KOPT-K1 (cell line): ENCODE data around the gene PSMA5.

Source experiments
- H3K27ac ChIP-seq: fragments of 200-600 bp; sonication (generic); 2 replicates; pipeline ENCODE4 v1.5.1; 2016; ENCODE audit warnings: antibody characterized with exemption, mild to moderate bottlenecking, low read depth, low read length; ENCODE audit not compliant: poor library complexity, severe bottlenecking
- H3K36me3 ChIP-seq: fragments of 200-600 bp; sonication (generic); 2 replicates; pipeline ENCODE4 v1.5.1; 2017; ENCODE audit warnings: antibody characterized with exemption, mild to moderate bottlenecking, low read length, moderate library complexity; ENCODE audit not compliant: insufficient read depth
- H3K9me3 ChIP-seq: fragments of 200-600 bp; sonication (generic); 2 replicates; pipeline ENCODE4 v1.5.1; 2017; ENCODE audit warnings: antibody characterized with exemption, low read length, mild to moderate bottlenecking; ENCODE audit not compliant: insufficient read depth, poor library complexity, severe bottlenecking

PSMA5 gene

GRCh38 chr1:109371341-109371739 lies 54.9 kb downstream of the PSMA5 start:
- H3K27ac ChIP-seq = no peak overlapping the region

DNA sequence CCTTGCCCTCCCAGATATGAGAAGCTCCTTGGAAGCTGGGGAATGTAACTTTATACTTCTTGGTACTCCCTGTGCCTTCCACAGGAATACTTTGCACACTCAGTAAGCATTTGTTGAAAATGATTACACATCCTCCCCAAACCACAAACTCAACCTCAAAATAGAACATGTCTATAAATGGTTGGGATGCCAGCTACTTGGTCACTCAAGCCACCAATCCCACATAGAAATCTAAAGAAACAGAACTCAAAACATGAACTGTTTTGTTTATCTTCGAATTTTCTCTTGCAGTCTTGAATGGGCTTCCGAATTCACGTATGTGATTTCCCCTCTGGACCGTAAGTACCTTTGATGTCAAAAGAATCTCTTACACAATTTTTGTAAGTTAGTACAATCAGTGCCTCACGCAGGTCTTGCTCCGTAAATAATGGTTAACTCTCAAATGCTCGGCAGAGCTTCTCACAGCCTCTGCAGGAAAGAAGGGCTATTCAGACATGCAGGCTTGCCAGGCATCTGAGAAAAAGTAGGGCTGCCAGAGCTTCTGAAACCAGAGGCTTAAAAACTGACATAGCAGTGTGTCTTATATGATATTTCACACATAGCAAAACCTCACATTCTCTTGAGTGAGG lies 55.4 kb downstream of the PSMA5 start:
- H3K27ac ChIP-seq = no peak overlapping the region
- peaks cover 19% of the 10 kb centered on the region for H3K36me3 ChIP-seq
- H3K9me3 ChIP-seq = no peaks in the 10 kb centered on the region

More at GRCh38 chr1:109371341-109371739, 54.9 kb downstream of the PSMA5 start:
- Histone ChIP-seq H3K9me3 (no peaks in the 10 kb centered on the region), H3K36me3 (peaks cover 14% of the 10 kb centered on the region)

- H3K36me3 ChIP-seq = peaks cover 22% of the 10 kb centered on the region
- no peak overlapping the region for H3K27ac ChIP-seq
- H3K9me3 ChIP-seq = no peaks in the 10 kb centered on the region
Observed at GRCh38 chr1:109369167-109369746, 57.0 kb downstream of the PSMA5 start.

DNA sequence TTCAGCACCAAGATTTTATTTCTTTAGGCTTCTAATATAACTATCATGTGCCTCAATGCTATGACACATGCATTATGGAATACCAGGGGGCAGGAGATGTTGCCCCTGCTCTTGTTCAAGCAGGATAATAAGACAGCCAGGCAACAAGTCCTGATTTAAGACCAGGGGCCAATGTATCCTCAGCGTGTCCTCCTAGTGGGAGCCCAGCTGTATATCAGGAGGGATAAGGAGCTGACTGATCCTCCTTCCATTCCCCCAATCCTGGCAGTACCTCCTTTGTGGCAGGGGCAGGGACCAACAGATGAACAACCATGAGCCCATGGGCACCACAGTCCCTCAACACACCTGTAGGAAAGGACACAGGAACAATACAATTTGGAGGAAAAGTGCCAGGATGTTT lies 57.8 kb downstream of the PSMA5 start:
- H3K9me3 ChIP-seq = no peaks in the 10 kb centered on the region
- H3K27ac ChIP-seq = no peak overlapping the region

DNA sequence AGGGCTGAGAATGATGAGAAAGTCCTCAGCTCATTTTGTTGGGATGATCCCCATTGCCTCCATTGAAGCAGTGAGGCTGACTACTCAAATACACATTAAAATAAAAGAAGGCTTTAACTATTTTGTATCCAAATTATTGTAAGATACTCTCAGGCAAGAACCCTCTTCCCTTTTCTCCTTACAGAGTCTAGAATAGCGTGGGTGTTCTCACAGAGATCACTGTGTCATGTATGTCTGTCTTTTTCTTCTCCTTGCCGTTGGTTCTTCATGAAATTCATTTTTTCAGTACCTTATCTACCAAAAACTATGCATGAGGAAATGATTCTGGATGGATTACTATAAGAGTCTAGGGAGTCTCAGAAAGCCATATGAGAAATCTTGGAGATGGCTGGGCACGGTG lies 58.6 kb downstream of the PSMA5 start:
- H3K36me3 ChIP-seq = peaks cover 22% of the 10 kb centered on the region
- no peak overlapping the region for H3K27ac ChIP-seq
- H3K9me3 ChIP-seq = no peaks in the 10 kb centered on the region

More for the DNA sequence above, 57.8 kb downstream of the PSMA5 start:
- peaks cover 22% of the 10 kb centered on the region for H3K36me3 ChIP-seq

GRCh38 chr1:109365642-109366204 lies 60.5 kb downstream of the PSMA5 start:
- Histone ChIP-seq H3K9me3 (no peaks in the 10 kb centered on the region), H3K27ac (no peak overlapping the region), H3K36me3 (peaks cover 22% of the 10 kb centered on the region)

DNA sequence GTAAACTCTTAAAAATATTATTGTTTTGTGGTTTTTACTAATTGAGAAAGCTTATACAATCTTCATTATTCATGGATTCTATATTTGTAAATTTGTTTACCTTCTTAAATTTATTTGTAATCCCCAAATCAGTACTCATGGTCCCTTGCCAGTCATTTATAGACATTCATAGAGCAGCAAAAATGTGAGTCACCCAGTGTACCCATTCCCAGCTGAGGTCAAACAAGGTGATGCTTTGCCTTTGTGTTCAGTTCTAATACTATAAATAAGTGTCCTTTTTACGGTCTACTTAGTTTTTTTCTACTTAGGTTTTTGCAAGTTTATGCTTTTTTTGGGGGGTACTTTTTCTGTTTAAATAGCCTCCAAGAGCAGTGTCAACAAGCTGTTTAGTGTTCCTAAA lies 64.6 kb downstream of the PSMA5 start:
- Histone ChIP-seq H3K36me3 (peaks cover 11% of the 10 kb centered on the region), H3K9me3 (no peaks in the 10 kb centered on the region), H3K27ac (no peak overlapping the region)

- Histone ChIP-seq H3K9me3 (no peaks in the 10 kb centered on the region), H3K36me3 (peaks cover 5% of the 10 kb centered on the region)
Observed at GRCh38 chr1:109361069-109361468, 65.2 kb downstream of the PSMA5 start.

GRCh38 chr1:109357616-109358015 lies 68.6 kb downstream of the PSMA5 start:
- Histone ChIP-seq H3K9me3 (no peaks in the 10 kb centered on the region), H3K36me3 (peaks cover 14% of the 10 kb centered on the region), H3K27ac (no peak overlapping the region)

More at GRCh38 chr1:109361069-109361468, 65.2 kb downstream of the PSMA5 start:
- no peak overlapping the region for H3K27ac ChIP-seq

GRCh38 chr1:109356915-109357314 lies 69.3 kb downstream of the PSMA5 start:
- H3K9me3 ChIP-seq = no peaks in the 10 kb centered on the region
- no peak overlapping the region for H3K27ac ChIP-seq
- H3K36me3 ChIP-seq = peaks cover 21% of the 10 kb centered on the region

- no peak overlapping the region for H3K27ac ChIP-seq
- H3K36me3 ChIP-seq = peaks cover 25% of the 10 kb centered on the region
- no peaks in the 10 kb centered on the region for H3K9me3 ChIP-seq
Observed at GRCh38 chr1:109356505-109356904, 69.7 kb downstream of the PSMA5 start.

DNA sequence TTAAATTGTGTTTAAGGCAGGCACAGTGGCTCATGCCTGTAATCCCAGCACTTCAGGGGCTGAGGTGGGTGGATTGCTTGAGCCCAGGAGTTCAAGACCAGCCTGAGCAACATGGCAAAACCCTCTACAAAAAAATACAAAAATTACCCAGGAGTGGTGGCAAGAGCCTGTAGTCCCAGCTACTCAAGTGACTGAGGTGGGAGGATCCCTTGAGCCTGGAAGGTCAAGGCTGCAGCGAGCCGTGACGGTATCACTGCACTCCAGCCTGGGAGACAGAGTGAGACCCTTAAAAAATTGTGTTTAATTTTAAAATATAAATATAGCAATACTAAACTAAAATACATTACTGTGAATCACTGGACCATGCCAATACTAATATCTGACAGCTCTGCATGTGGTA lies 71.3 kb downstream of the PSMA5 start:
- no peak overlapping the region for H3K27ac ChIP-seq
- H3K9me3 ChIP-seq = no peaks in the 10 kb centered on the region
- peaks cover 40% of the 10 kb centered on the region for H3K36me3 ChIP-seq

GRCh38 chr1:109351457-109351856 lies 74.8 kb downstream of the PSMA5 start:
- Histone ChIP-seq H3K27ac (no peak overlapping the region), H3K9me3 (no peaks in the 10 kb centered on the region), H3K36me3 (peaks cover 63% of the 10 kb centered on the region)

- Histone ChIP-seq H3K36me3 (peaks cover 69% of the 10 kb centered on the region), H3K9me3 (no peaks in the 10 kb centered on the region), H3K27ac (no peak overlapping the region)
Observed at GRCh38 chr1:109350655-109351054, 75.6 kb downstream of the PSMA5 start.

- Histone ChIP-seq H3K9me3 (no peaks in the 10 kb centered on the region), H3K27ac (no peak overlapping the region), H3K36me3 (peaks cover 74% of the 10 kb centered on the region)
Observed at GRCh38 chr1:109350182-109350581, 76.1 kb downstream of the PSMA5 start.
